SK-N-SH treated with all-trans-retinoic acid at 6 μM for 48 hours (cell line): ENCODE data around the gene TRAPPC13.

ENCODE experiments used
- ATAC-seq: fragments of 200-7000 bp; cut with Tn5 transposase; 3 replicates; pipeline ENCODE4 v1.9.1; 2020; ENCODE audit warnings: mild to moderate bottlenecking, moderate library complexity
- BACH2 ChIP-seq: fragments of 250-450 bp; sonication (Bioruptor Pico); IDR thresholded peaks from 2 replicates; pipeline ENCODE4 v1.9.0; 2021; ENCODE audit warnings: mild to moderate bottlenecking, borderline replicate concordance
- CREB5 ChIP-seq: fragments of 250-450 bp; sonication (Bioruptor Pico); IDR thresholded peaks from 2 replicates; pipeline ENCODE4 v1.5.1; 2020; ENCODE audit warnings: low read depth, mild to moderate bottlenecking, moderate library complexity
- CSDC2 ChIP-seq: fragments of 250-450 bp; sonication (Bioruptor Pico); IDR thresholded peaks from 2 replicates; pipeline ENCODE4 v1.5.0; 2020; ENCODE audit warnings: mild to moderate bottlenecking, moderate library complexity
- ESRRG ChIP-seq: fragments of 250-450 bp; sonication (Bioruptor Pico); IDR thresholded peaks from 2 replicates; pipeline ENCODE4 v1.6.1; 2021; ENCODE audit warnings: mild to moderate bottlenecking
- GLIS3 ChIP-seq: fragments of 250-450 bp; sonication (Bioruptor Pico); IDR thresholded peaks from 2 replicates; pipeline ENCODE4 v1.5.0; 2020; ENCODE audit warnings: mild to moderate bottlenecking, moderate library complexity
- OSR1 ChIP-seq: fragments of 250-450 bp; sonication (Bioruptor Pico); IDR thresholded peaks from 2 replicates; pipeline ENCODE4 v1.8.0; 2022; ENCODE audit warnings: moderate library complexity, mild to moderate bottlenecking, inconsistent platforms
- POU6F1 ChIP-seq: fragments of 250-450 bp; sonication (Bioruptor Pico); IDR thresholded peaks from 2 replicates; pipeline ENCODE4 v1.8.0; 2021; ENCODE audit warnings: low read depth, mild to moderate bottlenecking, moderate library complexity, borderline replicate concordance
- PPARA ChIP-seq: fragments of 250-450 bp; sonication (Bioruptor Pico); IDR thresholded peaks from 2 replicates; pipeline ENCODE4 v1.5.0; 2020; ENCODE audit warnings: mild to moderate bottlenecking, borderline replicate concordance
- RARB ChIP-seq: fragments of 250-450 bp; sonication (Bioruptor Pico); IDR thresholded peaks from 2 replicates; pipeline ENCODE4 v1.8.0; 2021; ENCODE audit warnings: mild to moderate bottlenecking, moderate library complexity
- SNAI2 ChIP-seq: fragments of 250-450 bp; sonication (Bioruptor Pico); IDR thresholded peaks from 2 replicates; pipeline ENCODE4 v1.5.0; 2020; ENCODE audit warnings: mild to moderate bottlenecking, moderate library complexity
- TOX ChIP-seq: fragments of 250-450 bp; sonication (Bioruptor Pico); IDR thresholded peaks from 2 replicates; pipeline ENCODE4 v1.8.0; 2021; ENCODE audit warnings: mild to moderate bottlenecking, moderate library complexity, borderline replicate concordance
- TSHZ2 ChIP-seq: fragments of 250-450 bp; sonication (Bioruptor Pico); IDR thresholded peaks from 2 replicates; pipeline ENCODE4 v1.5.0; 2020; ENCODE audit warnings: mild to moderate bottlenecking, moderate library complexity
- ZC3H10 ChIP-seq: fragments of 250-450 bp; sonication (Bioruptor Pico); IDR thresholded peaks from 2 replicates; pipeline ENCODE4 v1.5.1; 2021; ENCODE audit warnings: mild to moderate bottlenecking, moderate library complexity
- ZFP3 ChIP-seq: fragments of 250-450 bp; sonication (Bioruptor Pico); IDR thresholded peaks from 2 replicates; pipeline ENCODE4 v1.5.0; 2020; ENCODE audit warnings: mild to moderate bottlenecking, moderate library complexity
- ZFP30 ChIP-seq: fragments of 450-650 bp; formaldehyde crosslinking; IDR thresholded peaks from 2 replicates; pipeline ENCODE4 v1.5.0; 2022; ENCODE audit warnings: mild to moderate bottlenecking, moderate library complexity
- ZNF565 ChIP-seq: fragments of 450-650 bp; formaldehyde crosslinking; conservative IDR thresholded peaks from 2 replicates; pipeline ENCODE4 v1.5.0; 2020; ENCODE audit warnings: low read depth, mild to moderate bottlenecking, moderate library complexity
- ZNF70 ChIP-seq: fragments of 450-650 bp; formaldehyde crosslinking; IDR thresholded peaks from 2 replicates; pipeline ENCODE4 v1.5.0; 2020; ENCODE audit warnings: mild to moderate bottlenecking, moderate library complexity
- ZNF8 ChIP-seq: fragments of 450-650 bp; formaldehyde crosslinking; IDR thresholded peaks from 2 replicates; pipeline ENCODE4 v1.5.0; 2020; ENCODE audit warnings: mild to moderate bottlenecking, moderate library complexity

TRAPPC13 gene

GRCh38 chr5:65695896-65696295 lies 71.1 kb downstream of the TRAPPC13 start (continued):
- TF ChIP-seq CREB5 (no peak), SNAI2 (CRISPR knock-in tag) (no peak), RARB (CRISPR knock-in tag) (no peak), TOX (CRISPR knock-in tag) (no peak), ZFP30 (CRISPR knock-in tag) (no peak), CSDC2 (CRISPR knock-in tag) (no peak)

GRCh38 chr5:65696892-65697291 lies 72.1 kb downstream of the TRAPPC13 start:
- ATAC-seq: no peak

GRCh38 chr5:65699338-65699737 lies 74.5 kb downstream of the TRAPPC13 start:
- TF ChIP-seq ZNF565 (no peak), TSHZ2 (CRISPR knock-in tag) (no peak), CREB5 (no peak), ZNF70 (no peak), OSR1 (no peak), RARB (CRISPR knock-in tag) (no peak), BACH2 (no peak), ZC3H10 (no peak), GLIS3 (CRISPR knock-in tag) (no peak), POU6F1 (CRISPR knock-in tag) (no peak), SNAI2 (CRISPR knock-in tag) (no peak), ZFP30 (CRISPR knock-in tag) (no peak), ZFP3 (CRISPR knock-in tag) (no peak)
- no peak for ATAC-seq

More at GRCh38 chr5:65696892-65697291, 72.1 kb downstream of the TRAPPC13 start:
- TF ChIP-seq ZFP3 (CRISPR knock-in tag) (no peak), ZNF565 (no peak), CREB5 (no peak), TSHZ2 (CRISPR knock-in tag) (no peak), ESRRG (no peak), OSR1 (no peak), ZNF8 (CRISPR knock-in tag) (no peak), CSDC2 (CRISPR knock-in tag) (no peak), PPARA (CRISPR knock-in tag) (no peak)
